Measurements from ENCODE around the gene UBE2E2.

GRCh38 chr3:23308986-23309625 is 106.0 kb downstream of the UBE2E2 start:
- TF ChIP-seq POLR2A (IDR thresholded peaks at IDR 0.05; ENCODE audit: extremely low read depth, insufficient read length) (no peak), CTCF (IDR thresholded peaks at IDR 0.05; ENCODE audit: low read depth, low read length) (no peak), MYC (IDR thresholded peaks at IDR 0.05; ENCODE audit: low read depth, low read length) (no peak)
